SHP77 (cell line): ENCODE results near the gene RNPEPL1.

Experiments
- DNase-seq, 2 experiments: peaks; one replicate each; lab custom pipeline; 2025; lab: John Stamatoyannopoulos, UW

The RNPEPL1 gene

DNA sequence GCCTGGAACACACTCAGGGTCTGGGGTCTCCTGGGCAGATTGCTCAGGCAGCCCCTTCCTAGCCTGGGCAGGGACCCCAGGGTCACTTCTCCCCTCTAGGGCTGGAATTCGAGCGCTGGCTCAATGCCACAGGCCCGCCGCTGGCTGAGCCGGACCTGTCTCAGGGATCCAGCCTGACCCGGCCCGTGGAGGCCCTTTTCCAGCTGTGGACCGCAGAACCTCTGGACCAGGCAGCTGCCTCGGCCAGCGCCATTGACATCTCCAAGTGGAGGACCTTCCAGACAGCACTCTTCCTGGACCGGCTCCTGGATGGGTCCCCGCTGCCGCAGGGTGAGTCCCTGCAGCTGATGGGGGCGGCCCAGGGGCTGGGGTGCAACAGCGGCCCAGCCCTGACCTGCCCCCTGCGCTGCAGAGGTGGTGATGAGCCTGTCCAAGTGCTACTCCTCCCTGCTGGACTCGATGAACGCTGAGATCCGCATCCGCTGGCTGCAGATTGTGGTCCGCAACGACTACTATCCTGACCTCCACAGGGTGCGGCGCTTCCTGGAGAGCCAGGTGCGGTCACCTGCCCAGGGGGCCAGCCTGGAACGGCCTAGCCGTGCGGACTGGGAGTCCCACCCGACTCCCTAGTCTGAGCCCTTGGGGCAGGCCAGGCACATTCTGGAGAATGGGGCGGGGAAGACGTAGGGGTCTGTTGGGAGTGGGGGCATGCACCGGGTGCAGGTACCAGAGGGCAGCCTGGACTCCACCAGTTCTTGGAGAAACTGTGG lies 8.3 kb downstream of the RNPEPL1 start:
- DNase-seq: no peak

DNA sequence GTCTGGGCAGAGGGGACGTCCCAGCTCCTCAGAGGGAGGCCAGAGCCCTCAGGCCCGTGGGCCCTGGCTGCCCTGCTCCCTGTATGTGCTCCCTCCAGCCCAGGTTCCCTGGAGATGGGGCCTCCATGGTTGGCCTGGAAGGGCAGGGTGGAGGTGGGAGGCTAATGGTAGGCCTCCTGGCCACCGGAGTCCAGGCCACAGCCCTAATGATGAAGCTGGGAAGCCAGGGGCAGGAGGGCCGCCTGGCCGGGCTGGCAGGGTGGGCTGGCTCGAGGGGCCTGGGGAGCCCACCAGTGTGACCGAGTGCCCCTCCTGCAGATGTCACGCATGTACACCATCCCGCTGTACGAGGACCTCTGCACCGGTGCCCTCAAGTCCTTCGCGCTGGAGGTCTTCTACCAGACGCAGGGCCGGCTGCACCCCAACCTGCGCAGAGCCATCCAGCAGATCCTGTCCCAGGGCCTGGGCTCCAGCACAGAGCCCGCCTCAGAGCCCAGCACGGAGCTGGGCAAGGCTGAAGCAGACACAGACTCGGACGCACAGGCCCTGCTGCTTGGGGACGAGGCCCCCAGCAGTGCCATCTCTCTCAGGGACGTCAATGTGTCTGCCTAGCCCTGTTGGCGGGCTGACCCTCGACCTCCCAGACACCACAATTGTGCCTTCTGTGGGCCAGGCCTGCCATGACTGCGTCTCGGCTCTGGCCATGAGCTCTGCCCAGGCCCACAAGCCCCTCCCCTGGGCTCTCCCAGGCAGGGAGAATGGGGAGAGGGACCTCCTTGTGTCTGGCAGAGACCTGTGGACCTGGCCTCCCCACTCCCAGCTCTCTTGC lies 9.2 kb downstream of the RNPEPL1 start:
- DNase-seq: no peak

DNA sequence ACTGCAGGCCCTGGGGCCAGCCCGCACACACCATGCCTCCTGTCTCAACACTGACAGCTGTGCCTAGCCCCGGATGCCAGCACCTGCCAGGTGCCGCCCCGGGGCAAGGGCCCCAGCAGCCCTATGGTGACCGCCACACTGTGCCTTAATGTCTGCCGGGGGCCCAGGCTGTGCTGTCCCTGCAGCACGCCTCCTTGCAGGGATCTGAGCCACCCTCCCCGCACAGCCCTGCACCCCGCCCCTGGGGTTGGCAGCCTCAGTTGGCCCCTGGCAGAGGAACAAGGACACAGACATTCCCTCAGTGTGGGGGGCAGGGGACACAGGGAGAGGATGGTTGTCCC lies 9.8 kb downstream of the RNPEPL1 start:
- no peak for DNase-seq

- DNase-seq: no peak
Observed at GRCh38 chr2:240578488-240578887, 10.2 kb downstream of the RNPEPL1 start.

DNA sequence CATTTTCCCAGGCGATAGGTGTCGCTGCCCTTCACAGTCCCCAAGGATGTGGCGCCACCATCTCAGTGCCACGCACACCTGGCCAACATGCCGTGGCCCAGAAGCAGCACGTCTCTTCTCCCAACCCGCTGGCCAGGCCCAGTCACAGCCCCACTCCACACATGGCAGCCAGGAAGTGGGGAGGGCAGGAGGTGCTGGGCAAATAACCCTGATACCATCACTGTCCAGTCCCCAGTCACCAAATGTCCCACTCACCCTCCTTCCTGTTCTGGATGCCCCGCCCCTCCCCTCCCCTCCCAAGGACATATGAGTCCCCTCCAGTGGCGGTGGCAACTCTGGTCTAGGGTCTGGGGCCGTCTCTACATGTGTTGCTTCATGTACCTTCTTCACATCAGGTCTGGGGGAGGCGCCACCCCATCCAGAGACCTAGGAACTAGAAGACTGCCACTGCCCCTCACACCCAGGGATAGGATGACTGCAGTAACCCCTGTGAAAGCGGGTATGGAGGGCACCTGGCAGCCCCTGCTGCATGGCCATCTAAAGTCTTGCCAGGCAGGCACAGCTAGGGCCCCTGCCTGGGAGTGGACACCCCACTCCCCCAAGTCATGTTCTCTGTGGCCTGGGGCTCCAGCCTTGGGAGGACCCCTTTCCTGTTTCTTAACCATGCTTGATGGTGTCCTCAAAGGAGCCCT lies 10.9 kb downstream of the RNPEPL1 start:
- no peak for DNase-seq

- DNase-seq: peak in 1 of 2 experiments; percentile 48
Observed at GRCh38 chr2:240579771-240580614, 11.7 kb downstream of the RNPEPL1 start.

DNA sequence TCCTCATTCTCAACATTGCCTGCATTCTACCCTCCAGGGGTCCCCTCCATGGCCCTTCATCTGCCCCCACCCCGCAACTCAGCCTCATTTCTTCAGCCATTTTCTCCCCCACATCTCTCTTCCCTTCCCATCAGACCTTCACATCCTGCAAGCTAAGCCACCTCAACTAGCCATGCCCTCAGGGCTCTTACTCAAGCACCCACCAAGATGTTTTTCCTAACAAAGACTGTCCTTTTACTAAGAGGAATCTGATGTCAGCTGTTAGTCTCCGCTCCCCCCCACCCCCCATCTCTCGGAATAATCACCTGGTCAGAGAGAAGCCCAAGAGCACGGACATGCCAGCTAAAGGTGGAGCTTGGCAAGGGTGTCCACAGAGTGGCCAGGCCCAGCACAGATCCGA lies 13.5 kb downstream of the RNPEPL1 start:
- DNase-seq: no peak

DNA sequence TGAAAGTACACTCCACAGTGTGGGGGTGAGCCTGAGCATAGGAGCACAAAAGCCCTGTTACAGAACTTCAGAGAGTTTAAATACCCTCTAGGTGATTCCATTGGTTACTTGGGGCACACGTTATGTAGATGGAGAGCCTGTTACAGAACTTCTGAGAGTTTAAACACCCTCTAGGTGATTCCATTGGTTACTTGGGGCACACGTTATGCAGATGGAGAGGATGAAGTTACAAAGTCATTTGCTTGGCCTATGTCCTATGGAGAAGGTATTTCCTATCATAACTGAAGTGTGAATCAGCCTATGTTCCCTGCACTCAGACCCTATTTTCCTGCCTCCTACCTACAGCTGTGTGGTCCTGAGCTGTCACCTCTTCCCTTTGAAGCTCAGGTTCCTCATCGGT lies 14.5 kb downstream of the RNPEPL1 start:
- DNase-seq: no peak

DNA sequence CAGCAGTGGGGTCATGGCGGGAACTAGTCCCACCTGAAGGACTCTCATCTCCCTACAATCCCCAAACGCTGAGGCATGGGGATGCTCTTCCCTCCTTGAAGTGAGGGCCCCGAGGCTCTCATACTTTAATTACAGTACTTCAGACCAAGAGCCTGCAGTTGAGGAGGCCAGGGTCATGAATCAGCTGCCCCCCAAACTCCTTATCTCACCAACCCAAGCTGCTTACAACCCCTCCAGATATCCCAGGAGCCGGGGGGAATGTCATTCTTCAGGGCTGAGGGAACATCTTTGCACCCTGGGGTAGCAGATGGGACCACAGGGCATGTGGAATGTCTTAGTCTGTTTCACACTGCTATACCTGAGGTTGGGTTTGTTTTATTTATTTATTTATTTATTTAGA lies 15.5 kb downstream of the RNPEPL1 start:
- DNase-seq: no peak

DNA sequence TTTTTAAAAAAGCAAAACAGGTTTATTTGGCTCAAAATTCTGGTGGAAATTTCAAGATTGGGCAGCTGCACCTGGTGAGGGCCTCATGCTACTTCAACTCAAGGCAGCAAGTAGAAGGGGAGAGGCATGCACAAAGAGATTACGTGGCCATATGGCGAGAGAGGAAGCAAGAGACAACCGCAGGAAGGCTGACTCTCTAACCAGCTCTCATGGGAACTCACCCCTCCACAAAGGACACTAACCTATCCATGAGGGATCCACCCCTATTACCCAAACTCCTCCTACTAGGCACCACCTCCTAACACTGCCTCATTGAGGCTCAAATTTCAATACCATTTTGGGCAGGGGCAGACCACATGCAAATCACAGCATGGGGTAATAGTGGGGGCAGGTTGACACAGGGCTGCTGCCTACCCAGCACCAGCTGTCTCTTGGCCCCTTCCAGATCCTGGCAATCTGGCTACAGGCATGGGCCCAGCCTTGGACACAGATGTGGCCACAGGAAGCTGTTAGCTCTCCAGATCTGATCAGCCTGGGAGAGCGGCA lies 16.3 kb downstream of the RNPEPL1 start:
- DNase-seq: no peak

DNA sequence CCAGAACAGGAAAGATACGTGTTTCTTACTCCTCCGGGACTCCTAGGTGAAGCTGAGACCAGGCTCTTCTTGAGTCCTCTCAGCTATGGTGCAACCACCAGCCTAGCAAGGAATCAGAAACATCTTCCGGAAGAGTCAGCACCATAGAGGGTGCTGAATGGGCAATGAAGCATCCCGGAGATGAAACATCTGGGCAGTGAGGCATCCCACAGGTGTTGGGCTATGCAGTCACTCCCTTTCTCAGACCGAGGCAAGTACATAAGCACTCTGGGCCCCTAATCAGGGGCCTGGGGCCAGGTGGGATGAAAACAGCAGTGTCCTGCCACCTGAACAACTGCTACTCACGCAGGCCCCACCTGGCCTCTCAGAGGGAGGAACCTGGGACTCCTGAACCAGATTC lies 16.8 kb downstream of the RNPEPL1 start:
- DNase-seq: no peak

GRCh38 chr2:240585681-240586197 lies 17.5 kb downstream of the RNPEPL1 start:
- DNase-seq: no peak

DNA sequence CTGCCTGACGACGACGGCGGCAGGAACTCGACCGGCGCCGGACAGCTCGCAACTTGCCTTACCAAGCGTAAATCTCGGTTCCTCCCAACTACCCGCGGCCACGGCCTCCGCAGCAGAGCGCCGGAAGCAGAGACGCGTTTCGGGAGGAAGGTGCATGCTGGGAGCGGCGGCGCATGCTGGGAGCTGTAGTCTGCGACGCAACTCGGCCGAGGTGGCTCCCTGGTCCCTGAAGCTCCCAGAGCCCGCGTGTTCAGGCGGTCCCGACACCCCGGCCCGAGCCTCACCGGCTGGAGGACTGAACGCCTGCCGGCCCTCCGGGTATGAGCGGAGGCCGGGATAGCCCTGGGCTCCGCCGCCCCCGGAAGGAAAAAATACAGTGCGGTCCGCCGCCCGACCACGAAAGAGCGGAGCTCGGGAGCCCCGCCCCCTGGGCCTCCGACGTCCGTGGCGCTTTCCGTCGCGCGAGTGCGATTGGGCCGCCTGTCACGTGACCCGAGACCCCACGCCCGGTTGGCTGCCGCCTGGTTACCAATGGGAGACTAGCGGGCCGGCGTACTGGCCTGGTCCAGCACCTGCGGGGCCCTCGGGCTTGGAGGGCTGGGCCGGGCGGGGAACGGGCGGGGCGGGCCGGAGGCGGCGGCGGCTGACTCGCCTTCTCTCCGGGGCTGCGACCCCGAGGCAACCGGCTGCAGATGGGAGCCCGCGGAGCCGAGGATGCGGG lies 18.1 kb downstream of the RNPEPL1 start, which contains the start of gene CAPN10:
TSS of gene CAPN10 (plus strand) at position 537 of the 721 bp plus-strand sequence. CDS start at position 715, 178 bp downstream.
- DNase-seq: peak; percentile 82 to 96

- peak; percentile 40 to 57 for DNase-seq
Observed at GRCh38 chr2:240586919-240587800, 18.9 kb downstream of the RNPEPL1 start.

DNA sequence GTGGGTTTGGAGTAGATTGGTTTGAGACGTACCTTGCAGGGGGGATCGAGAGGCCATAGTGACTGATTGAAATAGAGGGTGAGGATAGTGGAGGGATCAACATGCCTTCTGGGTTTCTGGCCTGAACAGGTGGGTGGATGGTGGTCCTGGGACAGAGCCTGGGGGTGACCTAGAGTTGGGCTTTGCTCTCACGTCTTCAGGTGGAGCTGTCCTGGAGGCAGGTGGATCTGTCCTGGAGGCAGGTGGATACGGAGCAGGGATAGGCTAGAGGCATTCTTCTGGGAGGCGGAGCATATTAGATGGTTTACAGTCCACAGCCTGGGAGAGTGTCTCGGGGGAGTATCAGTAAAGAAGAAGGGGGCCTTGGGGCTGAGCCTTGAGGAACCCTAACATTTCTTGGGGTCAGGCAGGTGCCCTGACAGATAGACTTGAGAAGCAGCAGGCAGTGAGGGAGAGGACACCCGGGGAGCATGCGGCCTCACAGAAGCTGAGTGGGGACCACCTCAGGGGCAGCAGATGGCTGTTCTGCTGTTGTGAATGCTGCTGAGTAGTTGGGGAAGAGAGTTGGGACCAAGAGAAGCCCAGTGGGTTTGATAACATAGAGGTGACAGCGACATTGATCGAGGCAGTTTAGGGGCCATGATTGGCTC lies 19.8 kb downstream of the RNPEPL1 start:
- DNase-seq: no peak

DNA sequence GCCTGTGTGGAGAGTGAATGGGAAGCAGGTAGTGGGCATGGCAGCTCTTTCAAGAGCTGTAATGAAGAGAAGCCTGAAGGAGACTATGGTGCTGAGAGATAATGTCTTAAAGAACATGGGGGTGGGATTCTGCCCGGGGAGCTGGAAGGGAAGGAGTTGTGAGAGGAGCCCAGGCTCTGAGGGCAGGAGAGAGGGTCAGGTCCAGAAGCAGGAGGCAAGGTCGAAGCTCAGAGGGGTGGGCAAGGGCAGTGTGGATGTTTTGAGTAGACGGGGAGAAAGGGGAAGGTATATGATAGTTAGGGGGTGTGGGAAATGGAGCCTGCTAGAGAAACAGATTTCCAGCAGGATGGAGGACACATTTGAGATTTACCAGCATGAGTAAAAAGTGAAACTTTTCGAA lies 20.4 kb downstream of the RNPEPL1 start:
- no peak for DNase-seq

GRCh38 chr2:240589375-240589774 lies 21.1 kb downstream of the RNPEPL1 start:
- no peak for DNase-seq

GRCh38 chr2:240589850-240590525 lies 21.7 kb downstream of the RNPEPL1 start:
- no peak for DNase-seq
